ENCODE measurements around the gene RPLP1. TPM values are rescaled to one million over a fixed set of nuclear protein-coding genes. Genes with fewer than 3 reads are reported as not detected.
"Not testable (repeated sequence)": the region's sequence is repeated elsewhere in the genome, so short reads cannot be mapped to it uniquely, and the experiment has no call there.

RPLP1 gene
- total RNA-seq, 1 donor from 2014 or later: 1,299 TPM

- H3K4me3 ChIP-seq: no peak overlapping the region
- TF ChIP-seq CTCF (IDR thresholded peaks at IDR 0.05; ENCODE audit: borderline replicate concordance): no peak
- intact Hi-C loops (cut with micrococcal nuclease): no loop called here
- no peak overlapping the region for H3K27ac ChIP-seq (replicated peaks)
- H3K36me3 ChIP-seq: no peaks in the 10 kb centered on the region
- no peak for DNase-seq
- no peaks in the 10 kb centered on the region for H3K27me3 ChIP-seq (ENCODE audit: low read depth)
- H3K9me3 ChIP-seq (replicated peaks): no peaks in the 10 kb centered on the region
- no peaks in the 10 kb centered on the region for H3K4me1 ChIP-seq
These were observed 15.7 kb upstream of the RPLP1 start for GRCh38 chr15:69436951-69437350.

GRCh38 chr15:69439623-69440022 lies 13.0 kb upstream of the RPLP1 start:
- no peaks in the 10 kb centered on the region for H3K27me3 ChIP-seq (ENCODE audit: low read depth)
- intact Hi-C loops (cut with micrococcal nuclease): no loop called here
- no peak overlapping the region for H3K27ac ChIP-seq (replicated peaks)
- no peaks in the 10 kb centered on the region for H3K4me1 ChIP-seq
- no peak for TF ChIP-seq CTCF (IDR thresholded peaks at IDR 0.05; ENCODE audit: borderline replicate concordance)
- no peak for DNase-seq
- H3K4me3 ChIP-seq: no peak overlapping the region
- H3K9me3 ChIP-seq (replicated peaks): no peaks in the 10 kb centered on the region
- H3K36me3 ChIP-seq: no peaks in the 10 kb centered on the region

- TF ChIP-seq CTCF (IDR thresholded peaks at IDR 0.05; ENCODE audit: borderline replicate concordance): no peak
- no peak overlapping the region for H3K4me3 ChIP-seq
- no peaks in the 10 kb centered on the region for H3K36me3 ChIP-seq
- H3K27ac ChIP-seq (replicated peaks): no peak overlapping the region
- intact Hi-C loops (cut with micrococcal nuclease): no loop called here
- H3K4me1 ChIP-seq: no peaks in the 10 kb centered on the region
- DNase-seq: no peak
- no peaks in the 10 kb centered on the region for H3K27me3 ChIP-seq (ENCODE audit: low read depth)
- no peaks in the 10 kb centered on the region for H3K9me3 ChIP-seq (replicated peaks)
These were observed 9.5 kb upstream of the RPLP1 start for GRCh38 chr15:69443032-69443611.

GRCh38 chr15:69444686-69445085 lies 7.9 kb upstream of the RPLP1 start:
- no peaks in the 10 kb centered on the region for H3K4me1 ChIP-seq
- H3K27me3 ChIP-seq (ENCODE audit: low read depth): no peaks in the 10 kb centered on the region
- no peaks in the 10 kb centered on the region for H3K36me3 ChIP-seq
- no peak for TF ChIP-seq CTCF (IDR thresholded peaks at IDR 0.05; ENCODE audit: borderline replicate concordance)
- H3K9me3 ChIP-seq (replicated peaks): no peaks in the 10 kb centered on the region
- intact Hi-C loops (cut with micrococcal nuclease): no loop called here
- no peak for DNase-seq
- no peak overlapping the region for H3K4me3 ChIP-seq
- H3K27ac ChIP-seq (replicated peaks): no peak overlapping the region

GRCh38 chr15:69446953-69447352 lies 5.7 kb upstream of the RPLP1 start:
- H3K27ac ChIP-seq (replicated peaks): no peak overlapping the region
- intact Hi-C loops (cut with micrococcal nuclease): no loop called here
- DNase-seq: no peak
- no peak overlapping the region for H3K4me3 ChIP-seq
- H3K9me3 ChIP-seq (replicated peaks): no peaks in the 10 kb centered on the region
- H3K4me1 ChIP-seq: peaks cover 2% of the 10 kb centered on the region
- TF ChIP-seq CTCF (IDR thresholded peaks at IDR 0.05; ENCODE audit: borderline replicate concordance): no peak
- no peaks in the 10 kb centered on the region for H3K27me3 ChIP-seq (ENCODE audit: low read depth)
- H3K36me3 ChIP-seq: no peaks in the 10 kb centered on the region

- H3K9me3 ChIP-seq (replicated peaks); intact Hi-C loops (cut with micrococcal nuclease); DNase-seq; H3K4me3 ChIP-seq; H3K27me3 ChIP-seq (ENCODE audit: low read depth); H3K27ac ChIP-seq (replicated peaks): not testable (repeated sequence)
- H3K36me3 ChIP-seq: peaks cover 11% of the 10 kb centered on the region
- peaks cover 30% of the 10 kb centered on the region for H3K4me1 ChIP-seq
These were observed 2.4 kb upstream of the RPLP1 start for GRCh38 chr15:69450221-69450620.
